Endothelial cell of hepatic sinusoid (primary cell): ENCODE results near the gene POTED.
"Not testable (repeated sequence)": the region's sequence is repeated elsewhere in the genome, so short reads cannot be mapped to it uniquely, and the experiment has no call there.

Source experiments
- in situ Hi-C: cut with HindIII; loops from 2 replicates; pipeline ENCODE4 v1.10.0; 2017; ENCODE audit warnings: low sequenced_read_pairs

The POTED gene

DNA sequence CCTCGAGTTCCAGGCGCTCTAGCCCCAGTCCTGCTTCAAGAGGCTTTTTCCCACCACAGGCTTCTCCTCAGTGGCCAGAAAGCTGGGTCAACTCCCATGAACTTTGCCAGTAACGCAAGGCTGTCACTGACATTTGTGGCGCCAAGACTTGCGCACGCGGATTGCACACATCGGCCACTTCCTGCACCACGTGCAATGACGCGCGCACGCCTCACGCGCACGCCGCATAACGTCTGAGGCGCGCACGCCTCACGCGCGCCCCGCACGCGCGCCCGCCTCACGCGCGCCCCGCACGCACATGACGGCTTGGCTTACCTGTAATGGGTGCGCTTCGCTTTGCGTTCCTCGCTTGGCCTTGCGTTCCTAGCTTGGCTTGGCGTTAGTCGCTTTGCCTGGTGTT, at the start of gene POTED:
TSS of gene POTED (plus strand) at position 301 of the 400 bp plus-strand sequence. CDS start 452 bp downstream, outside the sequence.
- in situ Hi-C loops: not testable (repeated sequence)

DNA sequence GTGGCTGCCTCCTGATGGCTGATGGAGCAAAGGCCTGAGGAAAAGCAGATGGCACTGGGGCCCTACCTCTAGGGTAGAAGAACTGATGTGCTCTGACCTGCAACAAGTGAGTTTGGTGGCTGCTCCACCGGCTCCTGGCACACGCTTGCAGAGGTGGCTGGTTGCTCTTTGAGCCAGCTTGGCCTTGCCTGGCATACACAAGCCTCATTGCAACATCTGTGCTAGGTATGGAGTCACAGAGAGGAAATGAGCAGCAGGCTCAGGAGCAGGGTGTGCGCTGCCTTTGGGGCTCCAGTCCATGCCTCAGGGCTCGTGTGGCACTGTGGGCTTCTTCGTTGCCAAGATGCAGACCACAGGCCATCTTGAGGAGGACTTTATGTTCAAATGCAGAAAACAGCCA, 40.5 kb downstream of the POTED start:
- in situ Hi-C loops: not testable (repeated sequence)

DNA sequence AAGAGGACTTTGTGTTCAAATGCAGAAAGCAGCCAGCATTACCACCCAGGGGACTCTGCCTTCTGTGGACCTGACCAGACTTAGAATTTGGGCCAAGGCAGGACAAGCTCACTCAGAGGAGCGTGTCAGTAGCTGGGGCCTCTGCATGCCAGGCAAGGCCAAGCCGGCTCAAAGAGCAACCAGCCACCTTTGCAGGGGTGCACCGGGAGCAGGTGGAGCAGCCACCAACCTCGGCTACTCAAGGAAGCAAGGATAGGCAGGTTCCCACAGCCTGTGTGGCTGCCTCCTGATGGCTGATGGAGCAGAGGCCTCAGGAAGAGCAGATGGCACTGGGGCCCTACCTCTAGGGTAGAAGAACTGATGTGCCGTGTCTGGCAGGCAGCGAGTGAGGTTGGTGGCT, 42.2 kb downstream of the POTED start:
- in situ Hi-C loops: not testable (repeated sequence)
